Vagina (tissue), 2 donors: ENCODE results near the gene MACROD2.

Source experiments
- POLR2A ChIP-seq, 2 donors: fragments of 450-650 bp; IDR thresholded peaks; one replicate each; pipeline ENCODE4 v1.6.1; 2017; ENCODE audit warnings: antibody characterized with exemption in 2 of 2, mild to moderate bottlenecking in 2 of 2, moderate library complexity in 2 of 2
- POLR2AphosphoS5 ChIP-seq, 2 donors: sonication (generic); formaldehyde crosslinking; IDR thresholded peaks; one replicate each; pipeline ENCODE4 v1.9.0; 2017; ENCODE audit warnings: antibody characterized with exemption in 2 of 2, mild to moderate bottlenecking in 2 of 2, low read depth in 1 of 2; ENCODE audit not compliant: insufficient read depth in 1 of 2
- TF ChIP-seq, protein P1 (sequence below), 3 experiments: fragments of 450-650 bp in 2 of 3; fragments of 200-600 bp in 1 of 3; sonication (generic) in 1 of 3; IDR thresholded peaks; one replicate each; pipeline ENCODE4 v1.5.1; 2017 to 2019; ENCODE audit warnings: antibody characterized with exemption in 3 of 3, mild to moderate bottlenecking in 2 of 3, moderate library complexity in 2 of 3

DNA sequence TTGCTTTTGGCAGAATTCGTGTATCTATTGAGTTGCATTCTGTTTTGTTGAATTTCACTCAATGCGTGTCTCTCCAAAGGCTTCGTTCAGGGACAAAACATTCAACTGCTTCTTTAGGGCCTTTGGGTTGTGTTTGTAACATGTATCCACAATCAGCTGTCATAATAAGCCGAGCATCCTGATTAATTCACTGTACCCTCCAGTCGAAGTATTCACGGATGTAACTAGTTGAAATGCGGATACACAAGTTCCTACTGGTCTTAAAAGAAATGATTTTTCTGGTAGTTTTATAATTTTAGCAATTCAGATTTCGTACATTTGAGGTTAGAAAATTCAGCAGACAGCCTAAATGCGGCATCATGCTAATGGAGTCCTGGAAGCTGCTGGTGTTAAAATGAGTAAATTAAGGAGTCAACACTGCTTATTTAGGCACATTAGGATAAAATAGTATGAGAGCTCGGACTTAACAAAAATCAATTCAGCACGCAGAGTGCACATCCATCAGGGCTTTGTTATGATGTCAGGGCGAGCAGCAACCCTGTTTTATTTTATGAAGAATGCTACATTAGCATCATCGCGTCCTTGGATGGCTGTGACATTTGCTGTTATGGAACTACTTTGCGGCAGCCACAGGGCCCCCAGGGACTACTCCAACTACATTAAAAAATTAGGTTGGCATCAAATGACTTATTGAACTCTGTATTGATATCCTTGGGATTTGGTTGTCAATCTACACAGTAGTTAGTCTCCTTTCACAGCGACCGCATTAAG is 831.4 kb downstream of the MACROD2 start:
- no peak for TF ChIP-seq POLR2AphosphoS5 (IDR thresholded peaks at IDR 0.05; ENCODE audit: insufficient read depth in 1 of 2, low read depth in 1 of 2)
- TF ChIP-seq, protein P1, sequence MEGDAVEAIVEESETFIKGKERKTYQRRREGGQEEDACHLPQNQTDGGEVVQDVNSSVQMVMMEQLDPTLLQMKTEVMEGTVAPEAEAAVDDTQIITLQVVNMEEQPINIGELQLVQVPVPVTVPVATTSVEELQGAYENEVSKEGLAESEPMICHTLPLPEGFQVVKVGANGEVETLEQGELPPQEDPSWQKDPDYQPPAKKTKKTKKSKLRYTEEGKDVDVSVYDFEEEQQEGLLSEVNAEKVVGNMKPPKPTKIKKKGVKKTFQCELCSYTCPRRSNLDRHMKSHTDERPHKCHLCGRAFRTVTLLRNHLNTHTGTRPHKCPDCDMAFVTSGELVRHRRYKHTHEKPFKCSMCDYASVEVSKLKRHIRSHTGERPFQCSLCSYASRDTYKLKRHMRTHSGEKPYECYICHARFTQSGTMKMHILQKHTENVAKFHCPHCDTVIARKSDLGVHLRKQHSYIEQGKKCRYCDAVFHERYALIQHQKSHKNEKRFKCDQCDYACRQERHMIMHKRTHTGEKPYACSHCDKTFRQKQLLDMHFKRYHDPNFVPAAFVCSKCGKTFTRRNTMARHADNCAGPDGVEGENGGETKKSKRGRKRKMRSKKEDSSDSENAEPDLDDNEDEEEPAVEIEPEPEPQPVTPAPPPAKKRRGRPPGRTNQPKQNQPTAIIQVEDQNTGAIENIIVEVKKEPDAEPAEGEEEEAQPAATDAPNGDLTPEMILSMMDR (IDR thresholded peaks at IDR 0.05): no peak
- no peak for TF ChIP-seq POLR2A (IDR thresholded peaks at IDR 0.05)
